Activated CD8-positive, alpha-beta T cell treated with anti-CD3 and anti-CD28 coated beads, Interleukin-2, amount 10 ng/mL, durations not matched to agents 7 days and 5 days (primary cell): ENCODE data around the gene MDM2. TPM values are rescaled to one million over a fixed set of nuclear protein-coding genes. Genes with fewer than 3 reads are reported as not detected.
"Not testable (repeated sequence)": the region's sequence is repeated elsewhere in the genome, so short reads cannot be mapped to it uniquely, and the experiment has no call there.

ENCODE experiments used
- ATAC-seq: fragments of 150-1000 bp; cut with Tn5 transposase; one replicate; pipeline ENCODE4 v1.10.0; 2021; ENCODE audit warnings: moderate library complexity
- CTCF ChIA-PET: fragments of 350-600 bp; sonication (Branson Sonifier 250); formaldehyde crosslinking; loops from one replicate; lab custom pipeline; 2021; ENCODE audit warnings: antibody characterized with exemption; lab: Charles Lee
- POLR2A ChIA-PET: fragments of 350-600 bp; sonication (Branson Sonifier 250); formaldehyde crosslinking; loops from one replicate; lab custom pipeline; 2021; ENCODE audit warnings: antibody characterized with exemption; lab: Charles Lee
- DNase-seq: peaks from one replicate; pipeline ENCODE4 v3.0.0-alpha.2; 2020
- H3K27ac Mint-ChIP-seq: one replicate; pipeline ENCODE4 v1.8.0; 2021; ENCODE audit warnings: mild to moderate bottlenecking, mixed read lengths
- H3K27me3 Mint-ChIP-seq: one replicate; pipeline ENCODE4 v1.8.0; 2021; ENCODE audit warnings: low read depth, mixed read lengths
- H3K36me3 Mint-ChIP-seq: one replicate; pipeline ENCODE4 v1.8.0; 2021; ENCODE audit warnings: low read depth, mixed read lengths
- H3K4me1 Mint-ChIP-seq: one replicate; pipeline ENCODE4 v1.8.0; 2021; ENCODE audit warnings: low read depth, mixed read lengths
- H3K4me3 Mint-ChIP-seq: one replicate; pipeline ENCODE4 v1.8.0; 2021; ENCODE audit warnings: mild to moderate bottlenecking, mixed read lengths
- H3K9me3 Mint-ChIP-seq: one replicate; pipeline ENCODE4 v1.8.0; 2022; ENCODE audit warnings: mixed read lengths; ENCODE audit not compliant: insufficient read depth
- total RNA-seq, 2 experiments: library from RNA; stranded (reverse); gene quantifications; one replicate each; pipeline ENCODE4 v1.2.3, GENCODE V29; 2021

The MDM2 gene
- total RNA-seq, 2 experiments from 2014 or later: 213 to 234 TPM

- Mint-ChIP-seq H3K9me3 (no peaks in the 10 kb centered on the region), H3K27me3 (no peaks in the 10 kb centered on the region), H3K27ac (no peak overlapping the region), H3K36me3 (no peaks in the 10 kb centered on the region), H3K4me1 (peaks cover 5% of the 10 kb centered on the region), H3K4me3 (no peak overlapping the region)
- ChIA-PET POLR2A (no interaction called here), CTCF (interaction anchor here (1.4 kb wide), 1 partner anchor 9 kb away, joined by 6 read pairs; the partner anchor contains the start of gene MDM2)
- DNase-seq: no peak
- ATAC-seq: no peak
These were observed 9.1 kb upstream of the MDM2 start for GRCh38 chr12:68798882-68799234.

GRCh38 chr12:68800294-68800693, 7.7 kb upstream of the MDM2 start:
- Mint-ChIP-seq H3K4me1 (peaks cover 6% of the 10 kb centered on the region), H3K27ac (no peak overlapping the region), H3K27me3 (no peaks in the 10 kb centered on the region), H3K9me3 (no peaks in the 10 kb centered on the region), H3K4me3 (no peak overlapping the region), H3K36me3 (no peaks in the 10 kb centered on the region)
- ATAC-seq: no peak
- no peak for DNase-seq
- CTCF ChIA-PET: no interaction called here
- POLR2A ChIA-PET: no interaction called here

- POLR2A ChIA-PET, H3K9me3 Mint-ChIP-seq, H3K4me3 Mint-ChIP-seq, H3K36me3 Mint-ChIP-seq, CTCF ChIA-PET, H3K27ac Mint-ChIP-seq, DNase-seq, H3K27me3 Mint-ChIP-seq, ATAC-seq, H3K4me1 Mint-ChIP-seq: not testable (repeated sequence)
These were observed 6.9 kb upstream of the MDM2 start for GRCh38 chr12:68801124-68801523.

- H3K4me1 Mint-ChIP-seq: peaks cover 16% of the 10 kb centered on the region
- H3K27me3 Mint-ChIP-seq, POLR2A ChIA-PET, CTCF ChIA-PET, H3K9me3 Mint-ChIP-seq, H3K36me3 Mint-ChIP-seq, DNase-seq, ATAC-seq, H3K4me3 Mint-ChIP-seq, H3K27ac Mint-ChIP-seq: not testable (repeated sequence)
These were observed 5.6 kb upstream of the MDM2 start for GRCh38 chr12:68802372-68802745.

GRCh38 chr12:68802911-68803651, 4.9 kb upstream of the MDM2 start:
- H3K9me3 Mint-ChIP-seq, CTCF ChIA-PET, H3K4me3 Mint-ChIP-seq, H3K36me3 Mint-ChIP-seq, H3K27ac Mint-ChIP-seq, H3K27me3 Mint-ChIP-seq, POLR2A ChIA-PET, ATAC-seq: not testable (repeated sequence)
- DNase-seq: peak; percentile 10
- H3K4me1 Mint-ChIP-seq: peaks cover 19% of the 10 kb centered on the region

- Mint-ChIP-seq H3K27me3 (no peaks in the 10 kb centered on the region), H3K4me1 (peaks cover 19% of the 10 kb centered on the region), H3K36me3 (peaks cover 9% of the 10 kb centered on the region), H3K4me3 (no peak overlapping the region), H3K27ac (no peak overlapping the region), H3K9me3 (no peaks in the 10 kb centered on the region)
- ATAC-seq: no peak
- CTCF ChIA-PET: no interaction called here
- POLR2A ChIA-PET: no interaction called here
- DNase-seq: peak; percentile 13
These were observed 3.9 kb upstream of the MDM2 start for GRCh38 chr12:68803948-68804656.

GRCh38 chr12:68804657-68805591, 3.1 kb upstream of the MDM2 start:
- ATAC-seq (no peak), DNase-seq (peak; percentile 14)
- Mint-ChIP-seq H3K27ac (peak overlapping the region; percentile 25), H3K4me3 (no peak overlapping the region), H3K27me3 (no peaks in the 10 kb centered on the region), H3K36me3 (peaks cover 17% of the 10 kb centered on the region), H3K4me1 (peaks cover 24% of the 10 kb centered on the region), H3K9me3 (no peaks in the 10 kb centered on the region)
- POLR2A ChIA-PET: no interaction called here
- CTCF ChIA-PET: no interaction called here

- no peak for DNase-seq
- H3K36me3 Mint-ChIP-seq: peaks cover 19% of the 10 kb centered on the region
These were observed 2.3 kb upstream of the MDM2 start for GRCh38 chr12:68805592-68806120.

GRCh38 chr12:68806488-68807237, 1.3 kb upstream of the MDM2 start:
- Mint-ChIP-seq H3K27me3 (no peaks in the 10 kb centered on the region), H3K9me3 (no peaks in the 10 kb centered on the region), H3K4me1 (peaks cover 33% of the 10 kb centered on the region), H3K36me3 (peaks cover 29% of the 10 kb centered on the region), H3K27ac (peak overlapping the region; percentile 100), H3K4me3 (peak overlapping the region; percentile 91)
- peak; percentile 17 for DNase-seq
- ChIA-PET CTCF (interaction anchor here (1.2 to 3.1 kb wide), 8 partner anchors 11 to 582 kb away, joined by 3 to 22 read pairs (median 8); partner anchors contain the start of gene SLC35E3), POLR2A (interaction anchor here (1.0 to 2.8 kb wide), 7 partner anchors 11 to 766 kb away, joined by 3 to 42 read pairs (median 5); partner anchors contain the start of gene SLC35E3)
- ATAC-seq: no peak

More at GRCh38 chr12:68805592-68806120, 2.3 kb upstream of the MDM2 start:
- ChIA-PET POLR2A (no interaction called here), CTCF (no interaction called here)
- peaks cover 25% of the 10 kb centered on the region for H3K4me1 Mint-ChIP-seq
- H3K4me3 Mint-ChIP-seq: no peak overlapping the region
- no peak for ATAC-seq
- H3K9me3 Mint-ChIP-seq: no peaks in the 10 kb centered on the region
- no peaks in the 10 kb centered on the region for H3K27me3 Mint-ChIP-seq
- H3K27ac Mint-ChIP-seq: no peak overlapping the region

- H3K27me3 Mint-ChIP-seq, ATAC-seq, H3K9me3 Mint-ChIP-seq, DNase-seq: not testable (repeated sequence)
- H3K27ac Mint-ChIP-seq: peak overlapping the region; percentile 100
- peaks cover 32% of the 10 kb centered on the region for H3K36me3 Mint-ChIP-seq
- peak overlapping the region; percentile 91 for H3K4me3 Mint-ChIP-seq
- peaks cover 31% of the 10 kb centered on the region for H3K4me1 Mint-ChIP-seq
- POLR2A ChIA-PET: interaction anchor here (0.6 to 2.8 kb wide), 17 partner anchors 8 to 766 kb away, joined by 3 to 42 read pairs (median 5); partner anchors contain the start of gene SLC35E3
- CTCF ChIA-PET: interaction anchor here (1.1 to 3.1 kb wide), 14 partner anchors 8 to 583 kb away, joined by 3 to 22 read pairs (median 6); partner anchors contain the start of gene SLC35E3
These were observed 752 bp upstream of the MDM2 start for GRCh38 chr12:68807274-68807575.
